GM12865 (cell line): ENCODE data around the gene LGMN.
A peak's percentile ranks its signal among the peaks of the same experiment; 100 is the strongest.
"Not testable (repeated sequence)": the region's sequence is repeated elsewhere in the genome, so short reads cannot be mapped to it uniquely, and the experiment has no call there.

Source experiments
- DNase-seq: peaks from one replicate; pipeline ENCODE4 v3.0.0; 2010; ENCODE audit warnings: low read depth
- H3K4me3 ChIP-seq: 2 replicates; pipeline ENCODE4 v1.5.1; 2011; ENCODE audit warnings: mild to moderate bottlenecking, low read depth, low read length, control low read depth
- TF ChIP-seq, protein P1 (sequence below): IDR thresholded peaks from 2 replicates; pipeline ENCODE4 v1.5.1; 2011; ENCODE audit warnings: low read length, control low read depth, low read depth, inconsistent platforms; ENCODE audit not compliant: insufficient read depth; ENCODE audit errors: missing control alignments

LGMN gene

DNA sequence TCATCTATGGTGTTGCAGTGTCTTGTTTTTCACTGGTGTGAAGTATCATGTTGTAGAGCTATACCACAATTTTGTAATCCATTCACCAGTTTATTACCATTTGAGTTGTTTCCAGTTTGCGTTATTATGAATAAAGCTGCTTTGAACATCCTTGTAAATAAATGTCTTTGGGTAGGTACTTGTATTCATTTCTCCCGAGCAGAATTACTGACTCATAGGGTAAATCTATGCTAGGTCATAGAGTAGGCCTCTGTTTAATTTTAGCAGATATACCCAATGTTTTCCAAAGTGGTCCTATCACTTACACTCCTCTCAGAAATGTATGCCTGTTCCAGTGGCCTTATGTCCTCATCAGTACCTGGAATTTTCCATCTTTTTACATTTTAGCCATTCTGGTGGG lies 39.1 kb upstream of the LGMN start:
- TF ChIP-seq, protein P1, sequence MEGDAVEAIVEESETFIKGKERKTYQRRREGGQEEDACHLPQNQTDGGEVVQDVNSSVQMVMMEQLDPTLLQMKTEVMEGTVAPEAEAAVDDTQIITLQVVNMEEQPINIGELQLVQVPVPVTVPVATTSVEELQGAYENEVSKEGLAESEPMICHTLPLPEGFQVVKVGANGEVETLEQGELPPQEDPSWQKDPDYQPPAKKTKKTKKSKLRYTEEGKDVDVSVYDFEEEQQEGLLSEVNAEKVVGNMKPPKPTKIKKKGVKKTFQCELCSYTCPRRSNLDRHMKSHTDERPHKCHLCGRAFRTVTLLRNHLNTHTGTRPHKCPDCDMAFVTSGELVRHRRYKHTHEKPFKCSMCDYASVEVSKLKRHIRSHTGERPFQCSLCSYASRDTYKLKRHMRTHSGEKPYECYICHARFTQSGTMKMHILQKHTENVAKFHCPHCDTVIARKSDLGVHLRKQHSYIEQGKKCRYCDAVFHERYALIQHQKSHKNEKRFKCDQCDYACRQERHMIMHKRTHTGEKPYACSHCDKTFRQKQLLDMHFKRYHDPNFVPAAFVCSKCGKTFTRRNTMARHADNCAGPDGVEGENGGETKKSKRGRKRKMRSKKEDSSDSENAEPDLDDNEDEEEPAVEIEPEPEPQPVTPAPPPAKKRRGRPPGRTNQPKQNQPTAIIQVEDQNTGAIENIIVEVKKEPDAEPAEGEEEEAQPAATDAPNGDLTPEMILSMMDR: no peak

DNA sequence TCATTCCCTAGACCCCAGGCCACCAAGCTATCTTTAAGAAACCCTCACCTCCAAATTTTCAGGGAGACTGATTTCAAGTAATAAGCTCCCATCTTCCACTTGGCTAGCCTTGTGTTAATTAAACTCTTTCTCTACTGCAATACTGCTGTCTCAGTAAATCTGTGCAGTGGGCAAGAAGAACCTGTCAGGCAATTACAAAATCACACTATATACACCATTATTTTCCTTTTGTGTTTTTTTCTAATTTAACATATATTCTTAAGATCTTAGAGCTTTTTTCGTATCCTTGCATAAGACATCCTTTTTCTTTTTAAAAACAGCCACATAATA lies 38.0 kb upstream of the LGMN start:
- TF ChIP-seq, protein P1: no peak
- H3K4me3 ChIP-seq: no peak overlapping the region
- DNase-seq: no peak

More for the DNA sequence above, 39.1 kb upstream of the LGMN start:
- no peak overlapping the region for H3K4me3 ChIP-seq
- DNase-seq: no peak

DNA sequence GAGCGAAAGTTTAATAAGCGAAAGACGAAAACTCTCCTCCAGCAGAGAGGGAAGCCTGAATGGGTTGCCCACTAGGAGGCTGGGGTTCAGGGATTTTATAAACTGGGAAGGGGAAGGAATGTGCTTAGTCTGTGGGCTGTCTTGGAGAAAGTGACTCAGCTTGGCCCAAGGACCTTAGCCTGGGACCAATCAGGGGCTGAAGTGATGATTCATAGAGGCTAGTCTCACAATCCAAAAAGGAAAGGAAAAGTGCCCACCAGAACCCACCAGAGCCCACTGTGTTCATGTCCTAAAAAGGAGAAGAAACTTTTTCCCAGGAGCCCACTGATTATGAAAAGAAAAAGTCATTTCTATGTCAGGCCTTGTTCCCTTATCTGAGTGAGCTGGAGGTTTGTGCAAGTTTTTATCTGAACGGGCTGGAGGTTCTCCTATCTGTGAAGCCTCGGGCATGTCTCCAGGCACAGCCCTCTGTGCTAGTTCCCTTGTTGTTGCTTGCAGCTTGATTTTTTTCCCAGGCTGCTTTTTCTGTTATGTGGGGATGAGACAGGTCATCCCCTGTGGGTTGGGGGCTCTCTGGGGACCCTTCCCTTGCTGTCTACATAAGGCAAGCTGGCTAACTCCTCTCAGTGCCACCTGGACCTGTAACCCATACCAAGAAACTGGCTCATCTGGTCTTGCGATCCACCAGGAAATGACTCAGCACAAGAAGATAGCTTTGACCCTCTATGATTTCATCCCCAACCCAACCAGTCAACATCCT lies 37.4 kb upstream of the LGMN start:
- no peak for DNase-seq
- TF ChIP-seq, protein P1: no peak
- no peak overlapping the region for H3K4me3 ChIP-seq

DNA sequence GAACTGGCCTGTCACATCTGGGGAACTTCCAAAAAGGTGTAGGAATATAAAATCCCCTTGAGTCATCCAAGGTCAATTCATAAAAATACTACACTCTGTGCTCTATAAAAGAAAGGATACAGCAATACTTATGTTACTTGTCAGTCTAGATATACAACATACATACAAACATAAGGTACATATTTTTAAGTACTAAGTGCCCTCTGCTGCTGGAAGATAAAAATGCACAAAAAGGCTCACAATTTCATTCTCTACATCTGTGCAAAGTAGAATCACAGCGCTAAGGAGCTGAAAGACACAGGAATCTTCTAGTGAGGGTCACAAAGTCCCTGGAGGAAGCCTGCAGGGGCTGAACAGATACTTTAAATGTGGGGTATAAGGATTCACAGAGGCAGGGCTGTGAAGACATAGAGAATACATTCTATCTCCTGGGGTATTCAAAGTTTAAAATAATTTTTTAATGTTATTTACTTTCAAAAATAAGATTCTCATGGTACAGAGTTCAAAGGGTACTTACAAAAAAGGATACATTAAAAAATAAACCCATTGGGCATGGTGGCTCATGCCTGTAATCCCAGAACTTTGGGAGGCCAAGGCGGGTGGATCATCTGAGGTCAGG lies 35.5 kb upstream of the LGMN start:
- H3K4me3 ChIP-seq: no peak overlapping the region
- peak; percentile 75 for DNase-seq
- TF ChIP-seq, protein P1: peak; percentile 54

DNA sequence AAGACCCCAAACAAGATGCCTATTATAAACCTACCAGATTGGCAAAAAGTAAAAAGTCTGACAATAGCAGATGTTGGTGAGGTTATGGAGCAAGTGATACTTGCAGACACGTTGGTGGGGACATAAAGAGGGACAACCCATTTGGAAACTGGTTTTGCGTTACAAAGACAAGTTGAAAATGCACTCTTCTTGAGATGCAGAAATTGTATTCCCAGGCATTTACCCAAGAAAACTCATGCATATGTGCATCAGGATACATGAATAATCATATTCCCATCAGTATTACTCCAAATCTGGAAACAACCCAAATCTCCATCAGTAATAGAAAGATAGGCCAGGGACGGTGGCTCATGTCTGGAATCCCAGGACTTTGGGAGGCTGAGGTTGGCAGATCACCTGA lies 32.9 kb upstream of the LGMN start:
- no peak for DNase-seq
- TF ChIP-seq, protein P1: no peak
- H3K4me3 ChIP-seq: no peak overlapping the region

DNA sequence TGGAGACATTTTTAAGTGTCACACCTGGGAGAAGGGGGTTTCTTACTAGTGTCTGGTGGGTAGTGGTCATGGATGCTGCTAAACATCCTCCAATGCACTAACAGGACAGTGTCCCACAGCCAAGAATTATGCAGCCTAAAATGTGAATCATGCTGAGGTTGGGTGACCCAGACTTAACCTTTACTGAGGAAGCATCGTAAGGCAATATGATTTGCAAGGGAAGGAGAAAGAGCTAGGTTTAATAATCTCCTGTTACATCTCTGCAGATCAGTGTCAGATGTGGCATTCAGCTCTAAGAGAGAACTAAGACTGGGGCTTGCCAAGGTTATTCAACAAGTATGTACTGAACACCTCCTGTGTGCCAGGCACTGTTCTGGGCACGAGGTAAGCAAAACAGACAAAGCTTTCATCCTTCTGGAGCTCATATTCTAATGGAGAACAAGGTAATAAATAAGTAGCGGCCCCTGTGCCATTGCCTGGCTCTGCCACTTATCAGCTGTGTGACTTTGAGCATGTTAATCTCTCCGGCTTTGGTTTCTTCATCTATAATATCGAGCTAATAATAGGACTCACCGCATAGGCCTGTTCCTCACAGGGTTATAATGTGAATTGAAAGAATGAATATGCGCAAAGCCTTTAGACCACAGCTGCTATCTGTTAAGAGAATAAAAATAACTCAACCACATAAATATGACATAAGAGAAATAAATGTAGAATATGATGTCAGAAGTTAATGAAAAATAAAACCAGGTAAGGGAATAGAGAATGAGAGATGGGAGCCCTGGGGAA lies 32.2 kb upstream of the LGMN start:
- H3K4me3 ChIP-seq: no peak overlapping the region
- no peak for DNase-seq
- TF ChIP-seq, protein P1: no peak

DNA sequence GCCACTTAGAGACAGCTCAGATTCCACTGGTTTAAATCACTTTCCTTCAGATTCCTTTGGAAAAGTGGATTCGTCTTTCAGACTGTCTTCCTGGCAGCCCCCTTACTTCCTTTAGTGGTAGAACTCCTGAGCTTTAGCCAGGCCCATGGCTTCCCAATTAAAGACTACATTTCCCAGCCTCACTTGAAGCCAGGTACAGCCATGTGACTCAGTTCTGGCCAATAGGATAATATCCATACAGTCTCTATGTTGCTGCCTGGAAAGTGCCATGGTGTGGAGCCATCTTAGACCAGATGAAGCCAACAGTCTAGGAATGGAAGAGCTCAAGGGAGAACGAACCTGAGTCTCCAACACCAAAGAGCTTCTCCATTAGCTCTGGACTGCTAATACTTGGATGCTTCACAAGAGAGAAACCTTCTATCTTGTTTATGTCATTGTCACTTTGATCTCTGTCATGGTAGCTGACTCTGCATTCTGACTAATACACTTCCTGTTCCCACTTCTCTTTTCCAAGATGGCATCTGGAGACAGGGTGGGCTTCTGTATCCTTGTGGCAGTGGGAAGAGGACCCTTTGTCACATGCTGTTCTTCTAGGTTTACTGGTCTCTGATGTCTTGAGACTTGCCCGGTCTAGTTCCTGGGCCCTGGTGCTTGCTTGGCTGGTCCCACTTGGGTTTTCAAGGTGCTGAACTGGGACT lies 30.6 kb upstream of the LGMN start:
- not testable (repeated sequence) for H3K4me3 ChIP-seq
- peak; percentile 60 for DNase-seq

DNA sequence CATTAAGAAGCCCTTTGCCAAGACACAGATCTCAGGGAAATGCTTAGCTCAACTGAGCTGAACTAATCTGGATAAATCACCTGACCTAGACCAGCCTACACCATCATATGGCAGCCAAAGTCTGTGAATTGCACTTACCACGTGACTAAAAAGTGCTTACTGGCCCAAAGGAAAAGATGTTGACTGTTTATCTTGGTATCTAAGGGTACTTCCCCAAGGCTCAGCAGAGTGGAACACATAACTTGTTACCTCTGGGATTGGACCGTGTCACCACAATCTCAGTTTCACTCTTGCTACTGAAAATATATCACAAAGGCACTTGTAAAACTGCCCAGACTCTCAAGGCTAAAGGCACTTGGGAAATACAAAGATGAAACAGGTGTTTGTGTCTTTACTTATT lies 26.9 kb upstream of the LGMN start:
- H3K4me3 ChIP-seq: not testable (repeated sequence)
- peak; percentile 93 for DNase-seq
